Fibroblast of the conjunctiva (primary cell): ENCODE measurements around the gene LGALS12.
A peak's percentile ranks its signal among the peaks of the same experiment; 100 is the strongest.

Experiments used
- DNase-seq: peaks from one replicate; pipeline ENCODE4 v3.0.0-alpha.2; 2010; ENCODE audit warnings: low read depth

The LGALS12 gene

GRCh38 chr11:63505857-63506528 is at the start of gene LGALS12:
Gene LGALS12, plus strand, starts transcription at chr11:63506084. Its CDS starts 375 bp downstream, at chr11:63506459.
- no peak for DNase-seq

GRCh38 chr11:63459586-63459985 is 46.3 kb upstream of the LGALS12 start:
- no peak for DNase-seq

- no peak for DNase-seq
Measured at GRCh38 chr11:63462137-63462536, 43.7 kb upstream of the LGALS12 start.

- DNase-seq = no peak
Measured at GRCh38 chr11:63470311-63470710, 35.6 kb upstream of the LGALS12 start.

GRCh38 chr11:63472372-63472771 is 33.5 kb upstream of the LGALS12 start:
- DNase-seq = no peak

- no peak for DNase-seq
Measured at GRCh38 chr11:63476618-63477017, 29.3 kb upstream of the LGALS12 start.

GRCh38 chr11:63478896-63479295 is 27.0 kb upstream of the LGALS12 start:
- peak; percentile 69 for DNase-seq

GRCh38 chr11:63480039-63480438 is 25.8 kb upstream of the LGALS12 start:
- DNase-seq = no peak

GRCh38 chr11:63485777-63486176 is 20.1 kb upstream of the LGALS12 start:
- no peak for DNase-seq

- no peak for DNase-seq
Measured at GRCh38 chr11:63488789-63489188, 17.1 kb upstream of the LGALS12 start.

GRCh38 chr11:63489879-63490278 is 16.0 kb upstream of the LGALS12 start:
- DNase-seq = no peak

GRCh38 chr11:63490551-63491239 is 15.2 kb upstream of the LGALS12 start, which contains the start of gene PLAAT5:
Gene PLAAT5, minus strand, starts transcription at chr11:63491167. Its CDS starts 133 bp downstream, at chr11:63491034.
- DNase-seq = no peak

GRCh38 chr11:63491240-63491587 is 14.7 kb upstream of the LGALS12 start:
- no peak for DNase-seq

- DNase-seq = no peak
Measured at GRCh38 chr11:63491636-63492372, 14.1 kb upstream of the LGALS12 start.

- DNase-seq = no peak
Measured at GRCh38 chr11:63492441-63492840, 13.4 kb upstream of the LGALS12 start.

GRCh38 chr11:63493127-63493526 is 12.8 kb upstream of the LGALS12 start:
- no peak for DNase-seq

- no peak for DNase-seq
Measured at GRCh38 chr11:63494975-63495374, 10.9 kb upstream of the LGALS12 start.

GRCh38 chr11:63499874-63500273 is 6.0 kb upstream of the LGALS12 start:
- DNase-seq = no peak

- DNase-seq = no peak
Measured at GRCh38 chr11:63501236-63501635, 4.6 kb upstream of the LGALS12 start.

- no peak for DNase-seq
Measured at GRCh38 chr11:63502252-63502820, 3.5 kb upstream of the LGALS12 start.

GRCh38 chr11:63503492-63503891 is 2.4 kb upstream of the LGALS12 start:
- no peak for DNase-seq

- DNase-seq = no peak
Measured at GRCh38 chr11:63504054-63504453, 1.8 kb upstream of the LGALS12 start.
